ENCODE data around the gene PTPRE. TPM values are rescaled to one million over a fixed set of nuclear protein-coding genes. Genes with fewer than 3 reads are reported as not detected.

Gene PTPRE
- total RNA-seq, 1 experiment from 2014 or later, result 0.70 TPM

DNA sequence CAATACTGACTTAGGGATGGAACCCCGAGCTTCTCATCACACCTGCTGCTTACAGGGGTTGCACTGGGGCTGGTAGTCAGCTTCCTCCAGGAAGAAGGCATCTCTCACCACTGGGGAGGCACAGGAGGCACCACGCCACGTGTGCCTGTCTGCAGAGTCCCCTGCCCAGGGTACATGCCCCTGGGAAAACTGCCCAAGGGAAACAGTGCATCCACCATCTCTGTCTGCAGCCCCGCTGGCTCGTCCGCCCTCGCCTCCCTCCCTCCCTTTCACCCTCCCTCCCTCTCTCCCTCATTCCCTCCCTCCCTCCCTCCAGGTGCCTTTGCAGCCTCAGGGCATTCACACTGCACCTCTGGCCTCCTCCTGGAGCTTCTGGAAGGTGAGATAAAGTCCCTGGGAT, 101.1 kb downstream of the PTPRE start:
- H2BK20ac ChIP-seq (ENCODE audit: low read depth, low read length, poor library complexity, severe bottlenecking), result no peak overlapping the region
- H2BK5ac ChIP-seq (ENCODE audit: insufficient read length, low read length), result no peak overlapping the region
- peak overlapping the region; percentile 44 for H3K18ac ChIP-seq (ENCODE audit: insufficient read length, low read depth, low read length)
- no peaks in the 10 kb centered on the region for H3K9me3 ChIP-seq (ENCODE audit: control insufficient read depth, low read depth, low read length)
- H2BK12ac ChIP-seq (ENCODE audit: insufficient read length, low read depth, low read length), result no peak overlapping the region
- no peak overlapping the region for H4K5ac ChIP-seq (ENCODE audit: insufficient read length, low read depth, low read length)
- H3K9ac ChIP-seq (ENCODE audit: extremely low read depth, insufficient read length, low read length), result no peak overlapping the region
- WGBS (ENCODE audit: extremely low coverage, insufficient read length, low lambda C conversion rate), result no CpG with 5 or more reads among the region's 7 CpGs
- no peak overlapping the region for H3K14ac ChIP-seq (ENCODE audit: insufficient read depth, low read length)
- H2BK15ac ChIP-seq (ENCODE audit: low read depth, low read length), result no peak overlapping the region
- H3T11ph ChIP-seq (ENCODE audit: low read length), result no peak overlapping the region
- TF ChIP-seq, protein P1, sequence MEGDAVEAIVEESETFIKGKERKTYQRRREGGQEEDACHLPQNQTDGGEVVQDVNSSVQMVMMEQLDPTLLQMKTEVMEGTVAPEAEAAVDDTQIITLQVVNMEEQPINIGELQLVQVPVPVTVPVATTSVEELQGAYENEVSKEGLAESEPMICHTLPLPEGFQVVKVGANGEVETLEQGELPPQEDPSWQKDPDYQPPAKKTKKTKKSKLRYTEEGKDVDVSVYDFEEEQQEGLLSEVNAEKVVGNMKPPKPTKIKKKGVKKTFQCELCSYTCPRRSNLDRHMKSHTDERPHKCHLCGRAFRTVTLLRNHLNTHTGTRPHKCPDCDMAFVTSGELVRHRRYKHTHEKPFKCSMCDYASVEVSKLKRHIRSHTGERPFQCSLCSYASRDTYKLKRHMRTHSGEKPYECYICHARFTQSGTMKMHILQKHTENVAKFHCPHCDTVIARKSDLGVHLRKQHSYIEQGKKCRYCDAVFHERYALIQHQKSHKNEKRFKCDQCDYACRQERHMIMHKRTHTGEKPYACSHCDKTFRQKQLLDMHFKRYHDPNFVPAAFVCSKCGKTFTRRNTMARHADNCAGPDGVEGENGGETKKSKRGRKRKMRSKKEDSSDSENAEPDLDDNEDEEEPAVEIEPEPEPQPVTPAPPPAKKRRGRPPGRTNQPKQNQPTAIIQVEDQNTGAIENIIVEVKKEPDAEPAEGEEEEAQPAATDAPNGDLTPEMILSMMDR (conservative IDR thresholded peaks at IDR 0.05), result no peak
- H3K56ac ChIP-seq (ENCODE audit: insufficient read length, low read depth, low read length), result no peak overlapping the region
- no peak for DNase-seq
- Mint-ChIP-seq H3K4me3 (no peak overlapping the region), H3K9me3 (no peaks in the 10 kb centered on the region; a peak in 1 of 5 replicates), H3K36me3 (ENCODE audit: insufficient read depth in 1 of 3, low read depth in 3 of 3) (no peaks in the 10 kb centered on the region), H3K27ac (no peak overlapping the region; a peak in 1 of 7 replicates), H3K4me1 (peaks cover 6 to 8% of the 10 kb centered on the region in 2 experiments; a peak in 3 of 4 replicates), H3K27me3 (ENCODE audit: low read depth) (peaks cover 20% of the 10 kb centered on the region)
- no peak overlapping the region for H2AFZ ChIP-seq (ENCODE audit: low read length)
- no peak overlapping the region for H4K91ac ChIP-seq (ENCODE audit: insufficient read length, low read depth, low read length)
- H3K23ac ChIP-seq (ENCODE audit: insufficient read length, low read depth, low read length), result no peak overlapping the region
- no peak overlapping the region for H4K8ac ChIP-seq (replicated peaks; ENCODE audit: insufficient read length, low read depth, low read length)
- no peaks in the 10 kb centered on the region for H4K20me1 ChIP-seq (ENCODE audit: control insufficient read depth, insufficient read depth, insufficient read length)
- no peaks in the 10 kb centered on the region for H3K79me2 ChIP-seq (ENCODE audit: insufficient read depth, low read length)
- no peak overlapping the region for H3K27ac ChIP-seq (ENCODE audit: insufficient read length, low read depth, low read length)
- H3K23me2 ChIP-seq (ENCODE audit: insufficient read length, low read depth, low read length, poor library complexity, severe bottlenecking), result no peaks in the 10 kb centered on the region
- no peak overlapping the region for H2BK120ac ChIP-seq (ENCODE audit: low read depth, low read length, poor library complexity, severe bottlenecking)
- H3K27me3 ChIP-seq (ENCODE audit: insufficient read depth, low read length), result no peaks in the 10 kb centered on the region
- no peak overlapping the region for H2AK5ac ChIP-seq (ENCODE audit: insufficient read length, low read length)
- no peak overlapping the region for H3K4ac ChIP-seq (ENCODE audit: low read depth, low read length)
- H3K4me1 ChIP-seq (ENCODE audit: insufficient read depth, low read length), result no peaks in the 10 kb centered on the region
- no peaks in the 10 kb centered on the region for H3K79me1 ChIP-seq (ENCODE audit: insufficient read depth, low read depth, low read length, poor library complexity, severe bottlenecking)
- no peak overlapping the region for H3K4me2 ChIP-seq (ENCODE audit: insufficient read depth, insufficient read length, low read length)

All from H9 (cell line).